MM.1S (cell line): ENCODE results near the gene DGCR6L.
"Not testable (repeated sequence)": the region's sequence is repeated elsewhere in the genome, so short reads cannot be mapped to it uniquely, and the experiment has no call there.

Source experiments
- DNase-seq: peaks from one replicate; pipeline ENCODE4 v3.0.0-alpha.2; 2015
- H2AFZ ChIP-seq: fragments of 300-600 bp; sonication (generic); 2 replicates; pipeline ENCODE4 v1.6.0; 2016; ENCODE audit warnings: antibody characterized with exemption, low read length
- H3F3A ChIP-seq: fragments of 300-600 bp; sonication (generic); 2 replicates; pipeline ENCODE4 v1.6.1; 2016; ENCODE audit warnings: mild to moderate bottlenecking, antibody characterized with exemption, low read length, moderate library complexity, mixed read lengths; ENCODE audit not compliant: insufficient read depth
- H3K27ac ChIP-seq: fragments of 300-600 bp; sonication (generic); 2 replicates; pipeline ENCODE4 v1.5.1; 2016; ENCODE audit warnings: mild to moderate bottlenecking, low read length
- H3K27me3 ChIP-seq: fragments of 300-600 bp; sonication (generic); replicated peaks from 2 replicates; pipeline ENCODE4 v1.6.0; 2016; ENCODE audit warnings: low read length; ENCODE audit not compliant: insufficient read depth
- H3K36me3 ChIP-seq: fragments of 300-600 bp; sonication (generic); replicated peaks from 2 replicates; pipeline ENCODE4 v1.6.1; 2016; ENCODE audit warnings: mild to moderate bottlenecking, low read length, mixed read lengths; ENCODE audit not compliant: insufficient read depth
- H3K4me1 ChIP-seq: fragments of 300-600 bp; sonication (generic); 2 replicates; pipeline ENCODE4 v1.6.1; 2016; ENCODE audit warnings: low read length, mixed read lengths
- H3K4me2 ChIP-seq: fragments of 300-600 bp; sonication (generic); 2 replicates; pipeline ENCODE4 v1.6.0; 2016; ENCODE audit warnings: low read depth, low read length
- H3K4me3 ChIP-seq: fragments of 300-600 bp; sonication (generic); 2 replicates; pipeline ENCODE4 v1.5.1; 2016; ENCODE audit warnings: low read length, mixed read lengths
- H3K79me2 ChIP-seq: fragments of 300-600 bp; sonication (generic); 2 replicates; pipeline ENCODE4 v1.6.1; 2016; ENCODE audit warnings: mixed run types, low read length, mixed read lengths
- H3K9ac ChIP-seq: fragments of 300-600 bp; sonication (generic); 2 replicates; pipeline ENCODE4 v1.6.1; 2016; ENCODE audit warnings: low read length, mixed read lengths
- H3K9me2 ChIP-seq: fragments of 300-600 bp; sonication (generic); replicated peaks from 2 replicates; pipeline ENCODE4 v1.6.1; 2016; ENCODE audit warnings: mild to moderate bottlenecking, low read length, mixed read lengths; ENCODE audit not compliant: insufficient read depth
- H3K9me3 ChIP-seq: fragments of 300-600 bp; sonication (generic); replicated peaks from 2 replicates; pipeline ENCODE4 v1.6.1; 2016; ENCODE audit warnings: mild to moderate bottlenecking, low read length, mixed read lengths; ENCODE audit not compliant: insufficient read depth
- H4K20me1 ChIP-seq: fragments of 300-600 bp; sonication (generic); 2 replicates; pipeline ENCODE4 v1.6.1; 2016; ENCODE audit warnings: mild to moderate bottlenecking, low read length, moderate library complexity, mixed read lengths; ENCODE audit not compliant: insufficient read depth
- CTCF ChIP-seq: fragments of 300-600 bp; sonication (generic); IDR thresholded peaks from 2 replicates; pipeline ENCODE4 v1.5.1; 2016; ENCODE audit warnings: antibody characterized with exemption, low read length, mixed read lengths
- EZH2 ChIP-seq: fragments of 300-600 bp; sonication (generic); optimal IDR thresholded peaks from 2 replicates; pipeline ENCODE3; 2017; ENCODE audit warnings: low read depth, mild to moderate bottlenecking, antibody characterized with exemption, low read length, mixed read lengths
- EZH2phosphoT487 ChIP-seq: fragments of 300-600 bp; sonication (generic); IDR thresholded peaks from 2 replicates; pipeline ENCODE4 v1.6.1; 2018; ENCODE audit warnings: antibody characterized with exemption, low read length

Gene DGCR6L

DNA sequence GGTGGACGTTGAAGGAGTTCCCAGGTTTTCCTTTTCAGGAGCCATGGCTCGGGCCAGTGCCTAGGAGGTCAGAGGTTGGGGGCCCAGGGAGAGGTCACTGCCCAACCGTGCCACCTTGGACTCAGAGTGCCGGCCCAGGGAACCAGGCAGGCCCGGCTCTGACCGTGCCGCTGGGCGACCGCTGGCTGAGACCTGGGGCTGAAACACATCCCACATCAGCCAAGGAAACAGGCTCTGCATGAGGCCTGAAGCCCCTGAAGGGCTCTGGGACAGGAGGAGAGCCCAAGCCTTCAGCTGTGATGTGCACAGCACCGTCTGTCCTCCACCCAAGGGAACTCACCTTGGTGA lies 29.8 kb downstream of the DGCR6L start:
- H3K27ac ChIP-seq = no peak overlapping the region
- H3K9me3 ChIP-seq = no peaks in the 10 kb centered on the region
- no peak overlapping the region for H3K9ac ChIP-seq
- H3K36me3 ChIP-seq = no peaks in the 10 kb centered on the region
- H3K27me3 ChIP-seq = peaks cover 44% of the 10 kb centered on the region
- no peaks in the 10 kb centered on the region for H4K20me1 ChIP-seq
- H3K4me3 ChIP-seq = no peak overlapping the region
- no peak for DNase-seq
- H3K9me2 ChIP-seq = no peaks in the 10 kb centered on the region
- no peaks in the 10 kb centered on the region for H3K4me1 ChIP-seq
- H3F3A ChIP-seq = no peaks in the 10 kb centered on the region
- no peak overlapping the region for H2AFZ ChIP-seq
- no peak overlapping the region for H3K4me2 ChIP-seq
- no peaks in the 10 kb centered on the region for H3K79me2 ChIP-seq
- TF ChIP-seq CTCF = no peak
- TF ChIP-seq EZH2phosphoT487 = no peak
- no peak for TF ChIP-seq EZH2

GRCh38 chr22:20289182-20290044 lies 30.4 kb downstream of the DGCR6L start:
- not testable (repeated sequence) for H3K9ac ChIP-seq, H3K4me2 ChIP-seq, H3K4me3 ChIP-seq, H3K9me3 ChIP-seq, H3K4me1 ChIP-seq, H3K27ac ChIP-seq, H3K79me2 ChIP-seq, H3K9me2 ChIP-seq, DNase-seq, H4K20me1 ChIP-seq, H3F3A ChIP-seq, H2AFZ ChIP-seq, H3K36me3 ChIP-seq
- H3K27me3 ChIP-seq = peaks cover 44% of the 10 kb centered on the region

- H3K4me1 ChIP-seq, H3K36me3 ChIP-seq, H3K9ac ChIP-seq, H3K9me2 ChIP-seq, H3K9me3 ChIP-seq, H3K27ac ChIP-seq, DNase-seq, H3F3A ChIP-seq, H3K4me3 ChIP-seq, H3K4me2 ChIP-seq, H3K79me2 ChIP-seq, H4K20me1 ChIP-seq, H2AFZ ChIP-seq: not testable (repeated sequence)
- H3K27me3 ChIP-seq = peaks cover 48% of the 10 kb centered on the region
Observed at GRCh38 chr22:20286784-20287423, 33.0 kb downstream of the DGCR6L start.

- not testable (repeated sequence) for H3K4me2 ChIP-seq, H3K27ac ChIP-seq, H3K36me3 ChIP-seq, H3K4me1 ChIP-seq, H3K79me2 ChIP-seq, H3K9me2 ChIP-seq, H3K9ac ChIP-seq, H3F3A ChIP-seq, H2AFZ ChIP-seq, H3K9me3 ChIP-seq, DNase-seq, H4K20me1 ChIP-seq, H3K4me3 ChIP-seq
- peaks cover 48% of the 10 kb centered on the region for H3K27me3 ChIP-seq
Observed at GRCh38 chr22:20286312-20286660, 33.6 kb downstream of the DGCR6L start.
